Activated CD8-positive, alpha-beta memory T cell treated with anti-CD3 and anti-CD28 coated beads, Interleukin-2, amount 50 U/mL, for 1 hour (primary cell): ENCODE data around the gene TCF4.

Experiments
- DNase-seq: peaks from one replicate; pipeline ENCODE4 v3.0.0-alpha.2; 2020; ENCODE audit errors: extremely low read depth

Gene TCF4

GRCh38 chr18:55300421-55300935, 287.5 kb downstream of the TCF4 start:
- no peak for DNase-seq

- DNase-seq, result no peak
Measured at GRCh38 chr18:55296778-55297177, 291.2 kb downstream of the TCF4 start.

- DNase-seq, result no peak
Measured at GRCh38 chr18:55296115-55296514, 291.9 kb downstream of the TCF4 start.

- DNase-seq, result no peak
Measured at GRCh38 chr18:55290898-55291297, 297.1 kb downstream of the TCF4 start.

GRCh38 chr18:55289775-55290174, 298.2 kb downstream of the TCF4 start:
- DNase-seq, result no peak

GRCh38 chr18:55289048-55289447, 298.9 kb downstream of the TCF4 start:
- no peak for DNase-seq

GRCh38 chr18:55287935-55288868, 299.8 kb downstream of the TCF4 start:
- no peak for DNase-seq

GRCh38 chr18:55287149-55287806, 300.7 kb downstream of the TCF4 start:
- no peak for DNase-seq

GRCh38 chr18:55286257-55286825, 301.7 kb downstream of the TCF4 start:
- DNase-seq, result no peak

GRCh38 chr18:55284614-55285013, 303.4 kb downstream of the TCF4 start:
- DNase-seq, result no peak

GRCh38 chr18:55283309-55283708, 304.7 kb downstream of the TCF4 start:
- DNase-seq, result no peak

GRCh38 chr18:55280503-55280902, 307.5 kb downstream of the TCF4 start:
- DNase-seq, result no peak

- no peak for DNase-seq
Measured at GRCh38 chr18:55275039-55275901, 312.7 kb downstream of the TCF4 start.

GRCh38 chr18:55272510-55273243, 315.3 kb downstream of the TCF4 start:
- no peak for DNase-seq

GRCh38 chr18:55269622-55270021, 318.4 kb downstream of the TCF4 start:
- DNase-seq, result no peak

- DNase-seq, result no peak
Measured at GRCh38 chr18:55268628-55269275, 319.2 kb downstream of the TCF4 start.

- no peak for DNase-seq
Measured at GRCh38 chr18:55268151-55268601, 319.8 kb downstream of the TCF4 start.

- DNase-seq, result no peak
Measured at GRCh38 chr18:55266981-55267380, 321.0 kb downstream of the TCF4 start.

- DNase-seq, result no peak
Measured at GRCh38 chr18:55265984-55266383, 322.0 kb downstream of the TCF4 start.

- DNase-seq, result no peak
Measured at GRCh38 chr18:55265130-55265675, 322.8 kb downstream of the TCF4 start.
